ENCODE measurements around the gene GPBP1.

The GPBP1 gene

GRCh38 chr5:57302164-57302563 lies 128.3 kb downstream of the GPBP1 start:
- Histone ChIP-seq H3K4me2 (ENCODE audit: low read depth, low read length, poor library complexity, severe bottlenecking) (no peak overlapping the region), H3K9ac (ENCODE audit: low read length) (no peak overlapping the region), H2AFZ (ENCODE audit: low read depth, low read length, severe bottlenecking) (no peak overlapping the region), H3K36me3 (ENCODE audit: low read length) (no peaks in the 10 kb centered on the region), H3K4me3 (ENCODE audit: insufficient read depth, low read length, poor library complexity, severe bottlenecking) (no peak overlapping the region), H3K27me3 (ENCODE audit: low read length) (no peaks in the 10 kb centered on the region), H3K79me2 (ENCODE audit: insufficient read depth, low read length) (no peaks in the 10 kb centered on the region), H4K20me1 (ENCODE audit: low read depth, low read length) (no peaks in the 10 kb centered on the region), H3F3A (ENCODE audit: insufficient read depth) (no peaks in the 10 kb centered on the region), H3K9me2 (replicated peaks; ENCODE audit: insufficient read depth, low read length) (no peaks in the 10 kb centered on the region), H3K9me3 (ENCODE audit: insufficient read depth, low read length) (peaks cover 9% of the 10 kb centered on the region; the same call in 1 of the 2 replicates), H3K27ac (ENCODE audit: low read depth, low read length) (no peak overlapping the region)
- TF ChIP-seq EZH2phosphoT487 (conservative IDR thresholded peaks at IDR 0.05; ENCODE audit: low read length) (no peak), CTCF (IDR thresholded peaks at IDR 0.05; ENCODE audit: insufficient read depth, low read length, poor library complexity, severe bottlenecking) (no peak)

GRCh38 chr5:57302643-57303042 lies 128.8 kb downstream of the GPBP1 start:
- TF ChIP-seq CTCF (IDR thresholded peaks at IDR 0.05; ENCODE audit: insufficient read depth, low read length, poor library complexity, severe bottlenecking) (no peak), EZH2phosphoT487 (conservative IDR thresholded peaks at IDR 0.05; ENCODE audit: low read length) (no peak)

GRCh38 chr5:57303985-57304384 lies 130.1 kb downstream of the GPBP1 start:
- Histone ChIP-seq H2AFZ (ENCODE audit: low read depth, low read length, severe bottlenecking) (no peak overlapping the region), H3K79me2 (ENCODE audit: insufficient read depth, low read length) (no peaks in the 10 kb centered on the region), H3K9ac (ENCODE audit: low read length) (no peak overlapping the region), H3F3A (ENCODE audit: insufficient read depth) (no peaks in the 10 kb centered on the region), H4K20me1 (ENCODE audit: low read depth, low read length) (no peaks in the 10 kb centered on the region), H3K36me3 (ENCODE audit: low read length) (no peaks in the 10 kb centered on the region), H3K27me3 (ENCODE audit: low read length) (no peaks in the 10 kb centered on the region), H3K9me2 (replicated peaks; ENCODE audit: insufficient read depth, low read length) (no peaks in the 10 kb centered on the region), H3K4me3 (ENCODE audit: insufficient read depth, low read length, poor library complexity, severe bottlenecking) (no peak overlapping the region), H3K4me2 (ENCODE audit: low read depth, low read length, poor library complexity, severe bottlenecking) (no peak overlapping the region), H3K9me3 (ENCODE audit: insufficient read depth, low read length) (peaks cover 9% of the 10 kb centered on the region; the same call in 1 of the 2 replicates), H3K27ac (ENCODE audit: low read depth, low read length) (no peak overlapping the region)
- TF ChIP-seq EZH2phosphoT487 (conservative IDR thresholded peaks at IDR 0.05; ENCODE audit: low read length) (no peak), CTCF (IDR thresholded peaks at IDR 0.05; ENCODE audit: insufficient read depth, low read length, poor library complexity, severe bottlenecking) (no peak)

More at GRCh38 chr5:57302643-57303042, 128.8 kb downstream of the GPBP1 start:
- Histone ChIP-seq H3K4me3 (ENCODE audit: insufficient read depth, low read length, poor library complexity, severe bottlenecking) (no peak overlapping the region), H4K20me1 (ENCODE audit: low read depth, low read length) (no peaks in the 10 kb centered on the region), H3K27ac (ENCODE audit: low read depth, low read length) (no peak overlapping the region), H3K4me2 (ENCODE audit: low read depth, low read length, poor library complexity, severe bottlenecking) (no peak overlapping the region), H3K9me3 (ENCODE audit: insufficient read depth, low read length) (peaks cover 9% of the 10 kb centered on the region; the same call in 1 of the 2 replicates), H3K27me3 (ENCODE audit: low read length) (no peaks in the 10 kb centered on the region), H3K36me3 (ENCODE audit: low read length) (no peaks in the 10 kb centered on the region), H3K79me2 (ENCODE audit: insufficient read depth, low read length) (no peaks in the 10 kb centered on the region), H2AFZ (ENCODE audit: low read depth, low read length, severe bottlenecking) (no peak overlapping the region), H3F3A (ENCODE audit: insufficient read depth) (no peaks in the 10 kb centered on the region), H3K9ac (ENCODE audit: low read length) (no peak overlapping the region), H3K9me2 (replicated peaks; ENCODE audit: insufficient read depth, low read length) (no peaks in the 10 kb centered on the region)
